ENCODE measurements around the gene DCP1B. TPM values are rescaled to one million over a fixed set of nuclear protein-coding genes. Genes with fewer than 3 reads are reported as not detected.

The DCP1B gene
- total RNA-seq, 1 donor, result 13.0 TPM

DNA sequence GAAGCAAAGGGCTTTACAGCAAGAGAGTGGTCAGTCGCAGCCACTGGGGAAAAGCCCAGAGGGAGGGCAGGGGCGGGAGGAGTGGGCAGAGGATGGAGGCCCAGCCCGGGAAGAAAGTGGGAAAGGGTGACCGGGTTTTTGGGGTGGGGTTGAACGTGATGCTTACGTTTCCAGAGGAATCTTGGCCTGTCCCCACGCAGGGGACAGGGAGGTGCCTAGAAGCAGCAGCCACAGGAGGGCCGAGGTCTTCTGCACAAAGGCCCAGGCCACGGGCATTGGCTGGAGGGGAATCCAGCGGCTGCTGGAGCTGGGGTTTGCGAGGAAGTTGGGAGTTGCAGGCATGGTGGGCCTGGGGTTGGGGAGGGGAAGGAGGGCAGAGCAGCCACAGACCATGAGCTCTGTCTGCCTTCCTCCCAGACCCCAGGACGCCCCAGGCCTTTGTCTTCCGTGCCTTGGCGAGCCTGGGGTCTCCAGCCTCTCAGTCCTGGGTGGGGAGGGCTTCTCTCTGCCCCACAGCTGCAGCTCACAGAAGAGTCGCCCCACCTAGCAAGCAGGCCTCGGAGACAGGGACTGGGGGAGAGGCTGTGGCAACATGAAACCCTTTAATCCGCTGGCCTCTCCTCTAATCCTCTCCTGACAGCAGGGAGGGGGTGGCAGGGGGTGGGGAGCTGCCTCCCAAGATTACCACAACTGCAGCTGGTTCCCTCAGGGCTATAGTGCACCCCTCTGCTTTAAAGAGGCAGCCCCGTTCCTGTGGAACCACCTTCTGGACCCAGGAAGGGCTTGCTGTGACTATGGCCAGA, 86.0 kb downstream of the DCP1B start, which contains the start of gene CACNA2D4:
Gene CACNA2D4 (minus strand): TSS at position 572 of the 803 bp plus-strand sequence. CDS start 179 bp downstream, at position 393.
- Histone ChIP-seq H4K20me1 (ENCODE audit: insufficient read depth, low read length) (no peaks in the 10 kb centered on the region), H3K79me2 (ENCODE audit: insufficient read depth, low read length) (no peaks in the 10 kb centered on the region), H3K36me3 (ENCODE audit: insufficient read depth, low read length) (no peaks in the 10 kb centered on the region), H3K4me1 (ENCODE audit: insufficient read depth, low read length) (no peaks in the 10 kb centered on the region), H2AFZ (ENCODE audit: low read length) (no peak within 1 kb of the TSS), H3K4me2 (ENCODE audit: insufficient read depth, low read length) (no peak within 1 kb of the TSS), H3K4me3 (ENCODE audit: insufficient read depth, low read length) (no peak within 1 kb of the TSS), H3K27ac (ENCODE audit: low read depth, low read length) (no peak within 1 kb of the TSS), H3K9me3 (ENCODE audit: low read depth, low read length) (no peaks in the 10 kb centered on the region), H3K27me3 (ENCODE audit: insufficient read depth, low read length) (peaks cover 34% of the 10 kb centered on the region)
- TF ChIP-seq, protein P1, sequence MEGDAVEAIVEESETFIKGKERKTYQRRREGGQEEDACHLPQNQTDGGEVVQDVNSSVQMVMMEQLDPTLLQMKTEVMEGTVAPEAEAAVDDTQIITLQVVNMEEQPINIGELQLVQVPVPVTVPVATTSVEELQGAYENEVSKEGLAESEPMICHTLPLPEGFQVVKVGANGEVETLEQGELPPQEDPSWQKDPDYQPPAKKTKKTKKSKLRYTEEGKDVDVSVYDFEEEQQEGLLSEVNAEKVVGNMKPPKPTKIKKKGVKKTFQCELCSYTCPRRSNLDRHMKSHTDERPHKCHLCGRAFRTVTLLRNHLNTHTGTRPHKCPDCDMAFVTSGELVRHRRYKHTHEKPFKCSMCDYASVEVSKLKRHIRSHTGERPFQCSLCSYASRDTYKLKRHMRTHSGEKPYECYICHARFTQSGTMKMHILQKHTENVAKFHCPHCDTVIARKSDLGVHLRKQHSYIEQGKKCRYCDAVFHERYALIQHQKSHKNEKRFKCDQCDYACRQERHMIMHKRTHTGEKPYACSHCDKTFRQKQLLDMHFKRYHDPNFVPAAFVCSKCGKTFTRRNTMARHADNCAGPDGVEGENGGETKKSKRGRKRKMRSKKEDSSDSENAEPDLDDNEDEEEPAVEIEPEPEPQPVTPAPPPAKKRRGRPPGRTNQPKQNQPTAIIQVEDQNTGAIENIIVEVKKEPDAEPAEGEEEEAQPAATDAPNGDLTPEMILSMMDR (IDR thresholded peaks at IDR 0.05; ENCODE audit: extremely low read depth, low read depth, low read length), result no peak
- DNase-seq (ENCODE audit: insufficient read length, low spot score, missing footprints), result peak; percentile 74

DNA sequence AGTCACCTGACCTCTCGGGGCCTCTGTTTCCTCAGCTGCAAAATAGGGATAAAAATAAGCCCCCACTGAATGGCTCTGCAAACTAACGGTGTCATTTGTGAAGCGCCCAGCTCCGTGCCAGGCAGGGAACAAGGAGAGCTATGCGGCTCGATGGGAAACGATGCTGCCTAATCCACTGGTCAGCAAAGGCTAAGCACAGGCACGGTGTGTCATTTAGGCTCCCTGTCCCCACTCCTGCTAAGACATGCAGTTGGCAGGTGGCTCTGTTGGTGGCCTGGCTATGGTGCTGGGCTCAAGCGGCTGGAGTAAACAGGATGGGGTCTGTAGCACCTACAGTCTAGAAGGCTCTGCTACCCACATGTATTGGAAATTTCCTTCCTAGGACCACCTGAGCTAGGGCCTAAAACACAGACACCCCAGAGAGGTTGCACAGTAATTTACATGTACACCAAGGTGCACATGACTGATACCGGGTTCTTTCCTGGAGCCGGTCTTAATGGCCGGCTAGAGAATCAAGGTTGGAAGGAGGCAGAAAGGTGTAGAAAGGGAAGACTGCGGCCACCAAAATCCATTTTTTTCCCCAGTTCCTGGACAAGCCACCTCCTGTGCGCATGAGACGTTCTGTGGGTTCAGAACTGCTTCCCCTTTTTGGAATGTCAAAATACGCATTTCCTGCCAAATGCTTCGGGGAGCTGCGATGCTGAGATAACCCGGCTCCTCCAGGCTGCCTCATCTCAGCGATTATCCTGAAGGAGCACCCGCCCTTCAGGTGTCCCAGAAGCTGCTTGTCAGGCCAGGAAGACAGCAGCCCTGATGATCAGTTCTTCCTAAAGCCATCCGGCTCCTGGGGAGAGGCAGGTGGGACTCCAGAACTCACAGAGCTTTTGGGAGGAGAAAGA, 86.8 kb downstream of the DCP1B start:
- no peaks in the 10 kb centered on the region for H4K20me1 ChIP-seq (ENCODE audit: insufficient read depth, low read length)
- no peaks in the 10 kb centered on the region for H3K36me3 ChIP-seq (ENCODE audit: insufficient read depth, low read length)
- H3K4me3 ChIP-seq (ENCODE audit: insufficient read depth, low read length), result no peak overlapping the region
- no peaks in the 10 kb centered on the region for H3K79me2 ChIP-seq (ENCODE audit: insufficient read depth, low read length)
- no peak overlapping the region for H2AFZ ChIP-seq (ENCODE audit: low read length)
- H3K9me3 ChIP-seq (ENCODE audit: low read depth, low read length), result no peaks in the 10 kb centered on the region
- peaks cover 25% of the 10 kb centered on the region for H3K27me3 ChIP-seq (ENCODE audit: insufficient read depth, low read length)
- no peaks in the 10 kb centered on the region for H3K4me1 ChIP-seq (ENCODE audit: insufficient read depth, low read length)
- no peak overlapping the region for H3K27ac ChIP-seq (ENCODE audit: low read depth, low read length)
- TF ChIP-seq, protein P1 (IDR thresholded peaks at IDR 0.05; ENCODE audit: extremely low read depth, low read depth, low read length), result no peak
- peak; percentile 49 for DNase-seq (ENCODE audit: insufficient read length, low spot score, missing footprints)
- H3K4me2 ChIP-seq (ENCODE audit: insufficient read depth, low read length), result no peak overlapping the region

DNA sequence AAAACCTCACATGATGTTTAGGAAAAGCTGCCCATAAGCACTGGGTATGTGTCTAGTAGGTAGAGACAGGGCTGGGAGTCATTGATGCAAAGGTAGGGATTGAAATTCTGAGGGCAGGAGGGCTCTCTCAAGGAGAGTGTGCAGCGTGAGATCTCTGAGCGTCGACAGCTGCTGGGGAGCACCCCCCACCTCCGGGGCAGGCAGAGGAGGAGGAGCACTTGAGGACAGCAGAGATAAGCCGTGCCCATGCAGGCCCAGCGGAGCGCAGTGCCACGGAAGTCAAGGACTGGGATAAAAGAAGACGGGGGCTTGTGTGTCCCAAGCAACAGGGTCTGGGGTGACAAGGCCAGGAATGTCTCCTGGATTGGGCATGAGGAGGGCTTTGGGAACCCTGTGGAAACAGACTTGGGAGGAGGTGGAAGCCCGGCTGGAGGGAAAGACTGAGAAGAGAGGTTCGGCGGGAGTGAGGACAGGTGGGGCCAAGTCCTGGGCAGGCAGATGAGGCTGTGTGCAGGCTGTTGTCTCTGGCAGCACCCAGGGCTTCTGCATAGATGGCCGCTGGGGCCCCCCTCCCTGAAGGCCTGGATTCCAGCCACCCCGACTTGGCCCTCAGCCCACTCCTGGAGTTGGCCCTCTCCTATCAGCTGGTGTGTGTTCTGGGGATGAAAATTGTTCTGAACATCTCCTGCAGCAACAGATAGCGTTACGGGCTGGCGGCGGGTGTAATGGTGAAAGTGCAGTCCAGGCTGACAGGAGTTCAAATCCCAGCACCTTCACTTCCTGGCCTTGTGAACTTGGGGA, 87.7 kb downstream of the DCP1B start:
- Histone ChIP-seq H3K27ac (ENCODE audit: low read depth, low read length) (no peak overlapping the region), H3K4me3 (ENCODE audit: insufficient read depth, low read length) (no peak overlapping the region), H3K4me2 (ENCODE audit: insufficient read depth, low read length) (no peak overlapping the region), H3K4me1 (ENCODE audit: insufficient read depth, low read length) (no peaks in the 10 kb centered on the region), H3K9me3 (ENCODE audit: low read depth, low read length) (no peaks in the 10 kb centered on the region), H2AFZ (ENCODE audit: low read length) (no peak overlapping the region), H4K20me1 (ENCODE audit: insufficient read depth, low read length) (no peaks in the 10 kb centered on the region), H3K36me3 (ENCODE audit: insufficient read depth, low read length) (no peaks in the 10 kb centered on the region), H3K27me3 (ENCODE audit: insufficient read depth, low read length) (peaks cover 20% of the 10 kb centered on the region), H3K79me2 (ENCODE audit: insufficient read depth, low read length) (no peaks in the 10 kb centered on the region)
- DNase-seq (ENCODE audit: insufficient read length, low spot score, missing footprints), result peak; percentile 58
- TF ChIP-seq, protein P1 (IDR thresholded peaks at IDR 0.05; ENCODE audit: extremely low read depth, low read depth, low read length), result no peak

Measured in osteoblast (primary cell).